Neuronal stem cell (in vitro differentiated cells): Measurements from ENCODE around the gene DHCR7.

ENCODE experiments used
- DNase-seq: peaks from one replicate; pipeline ENCODE4 v3.0.0-alpha.2; 2013; ENCODE audit warnings: low spot score
- H2AFZ ChIP-seq: one replicate; pipeline ENCODE4 v1.6.1; 2013; ENCODE audit warnings: mild to moderate bottlenecking, low read length, inconsistent platforms
- H2AK5ac ChIP-seq: 2 replicates; pipeline ENCODE4 v1.6.1; 2013; ENCODE audit warnings: low read depth, mild to moderate bottlenecking, inconsistent platforms, low read length, moderate library complexity, mixed read lengths
- H2BK120ac ChIP-seq: 2 replicates; pipeline ENCODE4 v1.6.1; 2013; ENCODE audit warnings: low read depth, mild to moderate bottlenecking, inconsistent platforms, low read length, moderate library complexity, mixed read lengths
- H2BK12ac ChIP-seq: one replicate; pipeline ENCODE4 v1.6.1; 2013; ENCODE audit warnings: low read length, inconsistent platforms
- H2BK15ac ChIP-seq: 2 replicates; pipeline ENCODE4 v1.6.1; 2013; ENCODE audit warnings: mild to moderate bottlenecking, low read length, inconsistent platforms, mixed read lengths
- H2BK5ac ChIP-seq: one replicate; pipeline ENCODE4 v1.6.1; 2013; ENCODE audit warnings: inconsistent platforms, mild to moderate bottlenecking, low read length, moderate library complexity
- H3K14ac ChIP-seq: one replicate; pipeline ENCODE4 v1.6.1; 2013; ENCODE audit warnings: low read length, inconsistent platforms
- H3K18ac ChIP-seq: 2 replicates; pipeline ENCODE4 v1.6.1; 2013; ENCODE audit warnings: low read length, inconsistent platforms
- H3K23ac ChIP-seq: 2 replicates; pipeline ENCODE4 v1.6.1; 2013; ENCODE audit warnings: low read depth, mild to moderate bottlenecking, mixed read lengths, low read length, inconsistent platforms; ENCODE audit not compliant: poor library complexity
- H3K27ac ChIP-seq: replicated peaks from 3 replicates; pipeline ENCODE4 v1.5.1; 2013; ENCODE audit warnings: low read length, inconsistent platforms
- H3K27me3 ChIP-seq, 3 experiments: 2 replicates each; pipeline ENCODE4 v1.6.1; 2013; ENCODE audit warnings: low read length in 3 of 3, mild to moderate bottlenecking in 2 of 3, inconsistent platforms in 1 of 3, low read depth in 1 of 3, mixed read lengths in 1 of 3, moderate library complexity in 1 of 3; ENCODE audit not compliant: control insufficient read depth in 3 of 3, insufficient read depth in 3 of 3
- H3K36me3 ChIP-seq, 2 donors: replicated peaks in 1 of 2; 2 replicates each; pipeline ENCODE4 v1.6.1; 2013; ENCODE audit warnings: low read length in 2 of 2; ENCODE audit not compliant: control insufficient read depth in 2 of 2, insufficient read depth in 2 of 2
- H3K4ac ChIP-seq: 2 replicates; pipeline ENCODE4 v1.6.1; 2013; ENCODE audit warnings: inconsistent platforms, mild to moderate bottlenecking, low read length, moderate library complexity
- H3K4me1 ChIP-seq, 2 donors: 1 replicate in 1 of 2; 2 replicates in 1 of 2; pipeline ENCODE4 v1.6.1; 2013; ENCODE audit warnings: low read length in 2 of 2, low read depth in 1 of 2; ENCODE audit not compliant: control insufficient read depth in 2 of 2, insufficient read depth in 1 of 2
- H3K4me2 ChIP-seq: one replicate; pipeline ENCODE4 v1.6.1; 2013; ENCODE audit warnings: mild to moderate bottlenecking, low read length, inconsistent platforms; ENCODE audit not compliant: insufficient read depth, poor library complexity, severe bottlenecking
- H3K4me3 ChIP-seq, 2 donors: 2 replicates each; pipeline ENCODE4 v1.5.1; 2013; ENCODE audit warnings: low read length in 2 of 2, mild to moderate bottlenecking in 2 of 2, inconsistent platforms in 1 of 2, moderate library complexity in 1 of 2
- H3K79me1 ChIP-seq: one replicate; pipeline ENCODE4 v1.6.1; 2013; ENCODE audit warnings: low read depth, mild to moderate bottlenecking, inconsistent platforms, low read length, moderate library complexity
- H3K9ac ChIP-seq: one replicate; pipeline ENCODE4 v1.6.1; 2013; ENCODE audit warnings: mild to moderate bottlenecking, low read depth, low read length, inconsistent platforms; ENCODE audit not compliant: poor library complexity
- H3K9me3 ChIP-seq, 2 donors: replicated peaks in 1 of 2; 2 replicates each; pipeline versions ENCODE3 to v1.6.1; 2013; ENCODE audit warnings: low read length in 2 of 2, mild to moderate bottlenecking in 2 of 2, inconsistent platforms in 1 of 2, low read depth in 1 of 2, mixed read lengths in 1 of 2, moderate library complexity in 1 of 2; ENCODE audit not compliant: control insufficient read depth in 2 of 2, insufficient read depth in 1 of 2
- H4K8ac ChIP-seq: one replicate; pipeline ENCODE4 v1.6.1; 2013; ENCODE audit warnings: low read depth, mild to moderate bottlenecking, inconsistent platforms, low read length, moderate library complexity
- H4K91ac ChIP-seq: one replicate; pipeline ENCODE4 v1.6.1; 2013; ENCODE audit warnings: low read length, low read depth, mild to moderate bottlenecking, inconsistent platforms; ENCODE audit not compliant: poor library complexity
- WGBS, 2 donors: extraction: QIAGEN DNeasy Blood & Tissue Kit; methylation state at CpG; one replicate each; pipeline ENCODE4 v1.1.7; 2013; ENCODE audit warnings: missing lambda C conversion rate in 2 of 2, mixed read lengths in 1 of 2; ENCODE audit not compliant: insufficient read length in 2 of 2, insufficient replicate concordance in 1 of 2; ENCODE audit errors: extremely low coverage in 2 of 2; 5-methylcytosine and 5-hydroxymethylcytosine counted together

DHCR7 gene

DNA sequence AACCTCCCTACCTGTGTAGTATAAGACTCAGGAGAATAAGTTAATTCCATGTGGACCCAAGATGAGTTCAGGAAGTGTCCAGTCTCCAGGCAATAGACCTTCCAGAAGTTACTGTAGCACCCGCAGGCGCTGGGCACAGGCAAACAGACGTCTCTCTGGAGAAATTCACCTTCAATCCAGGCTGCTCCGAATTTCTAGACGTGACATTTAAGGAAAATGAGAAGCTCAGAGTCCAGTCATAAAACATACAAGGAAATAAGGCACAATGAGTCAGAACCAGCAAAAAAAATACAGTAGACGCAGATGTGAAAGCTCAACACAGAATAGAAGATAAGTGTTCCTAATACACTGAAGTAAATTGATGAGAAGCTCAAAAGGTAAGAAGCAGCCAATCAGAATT is 19.0 kb upstream of the DHCR7 start:
- H3K4me2 ChIP-seq = no peak overlapping the region
- DNase-seq = no peak
- no peak overlapping the region for H3K18ac ChIP-seq
- no peak overlapping the region for H2AK5ac ChIP-seq
- no peak overlapping the region for H4K8ac ChIP-seq
- H3K36me3 ChIP-seq = peaks cover 7 to 34% of the 10 kb centered on the region in 2 donors
- H3K79me1 ChIP-seq = no peaks in the 10 kb centered on the region
- no peaks in the 10 kb centered on the region for H3K4me1 ChIP-seq
- peaks cover 2% of the 10 kb centered on the region in 2 donors for H3K9me3 ChIP-seq
- no peak overlapping the region for H2BK5ac ChIP-seq
- H2BK120ac ChIP-seq = no peak overlapping the region
- H3K9ac ChIP-seq = no peak overlapping the region
- H2AFZ ChIP-seq = no peak overlapping the region
- H3K23ac ChIP-seq = no peak overlapping the region
- H3K27me3 ChIP-seq = no peaks in the 10 kb centered on the region
- H3K4ac ChIP-seq = no peak overlapping the region
- H2BK15ac ChIP-seq = no peak overlapping the region
- no peak overlapping the region for H3K14ac ChIP-seq
- no CpG with 5 or more reads among the region's 6 CpGs for WGBS, 2 donors
- H4K91ac ChIP-seq = no peak overlapping the region
- no peak overlapping the region for H2BK12ac ChIP-seq
- no peak overlapping the region for H3K4me3 ChIP-seq
- H3K27ac ChIP-seq = no peak overlapping the region

DNA sequence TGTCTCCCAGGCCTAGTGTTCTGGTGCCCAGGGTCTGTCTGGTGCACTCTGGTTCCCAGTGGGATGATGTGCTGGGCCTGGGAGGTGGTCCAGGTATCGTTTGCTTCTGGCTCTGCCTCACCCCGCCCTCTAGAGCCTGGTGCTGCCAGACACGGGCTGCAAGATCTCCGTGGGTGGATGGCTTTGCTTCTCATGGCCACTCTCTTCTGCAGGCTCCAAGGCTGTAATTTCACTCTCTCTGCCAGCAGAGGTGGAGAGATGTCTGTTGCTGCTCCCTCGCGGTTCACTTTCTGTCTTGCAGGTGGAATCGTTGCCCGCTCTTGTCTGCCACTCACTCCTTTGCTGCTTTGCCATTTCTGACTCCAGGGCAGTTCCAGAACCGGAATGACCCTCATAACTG is 18.2 kb upstream of the DHCR7 start:
- H2AK5ac ChIP-seq = no peak overlapping the region
- no peak overlapping the region for H2BK120ac ChIP-seq
- H3K36me3 ChIP-seq = peaks cover 7 to 31% of the 10 kb centered on the region in 2 donors
- H3K14ac ChIP-seq = no peak overlapping the region
- no peak overlapping the region for H3K4me3 ChIP-seq
- H3K27me3 ChIP-seq = no peaks in the 10 kb centered on the region
- no peak overlapping the region for H2BK12ac ChIP-seq
- H3K79me1 ChIP-seq = no peaks in the 10 kb centered on the region
- H2BK15ac ChIP-seq = no peak overlapping the region
- no peak overlapping the region for H4K8ac ChIP-seq
- H2BK5ac ChIP-seq = no peak overlapping the region
- no peaks in the 10 kb centered on the region for H3K4me1 ChIP-seq
- no peak overlapping the region for H3K4ac ChIP-seq
- no peak for DNase-seq
- WGBS, 2 donors = no CpG with 5 or more reads among the region's 9 CpGs
- no peak overlapping the region for H2AFZ ChIP-seq
- peak overlapping the region; percentile 2 for H3K18ac ChIP-seq
- H3K27ac ChIP-seq = no peak overlapping the region
- peaks cover 2% of the 10 kb centered on the region in 2 donors for H3K9me3 ChIP-seq
- H3K4me2 ChIP-seq = no peak overlapping the region
- no peak overlapping the region for H3K9ac ChIP-seq
- peak overlapping the region; percentile 5 for H3K23ac ChIP-seq
- no peak overlapping the region for H4K91ac ChIP-seq

DNA sequence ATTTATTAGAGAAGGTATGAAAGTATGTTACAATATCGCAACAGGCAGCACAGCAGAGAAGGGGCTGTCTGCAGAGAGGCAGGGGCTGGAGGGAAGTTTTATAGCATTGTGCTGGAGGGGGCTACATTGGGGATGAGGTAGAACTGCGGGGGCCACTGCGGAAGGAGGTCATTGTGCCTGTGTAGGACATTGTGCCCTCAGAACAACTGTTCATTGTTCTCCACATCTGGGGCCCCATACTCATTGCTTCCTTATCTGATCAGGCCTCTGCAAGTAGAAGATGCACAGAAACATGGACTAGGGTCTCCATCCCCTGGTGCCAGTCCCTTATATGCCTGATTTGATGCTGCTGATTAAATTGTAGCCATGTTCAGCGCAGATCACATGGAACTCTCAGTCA is 16.9 kb upstream of the DHCR7 start:
- no CpG with 5 or more reads among the region's 4 CpGs for WGBS, 2 donors
- Histone ChIP-seq H3K4me1 (no peaks in the 10 kb centered on the region), H2BK120ac (no peak overlapping the region), H3K4me3 (no peak overlapping the region), H3K9ac (no peak overlapping the region), H3K23ac (no peak overlapping the region), H2BK15ac (no peak overlapping the region), H4K8ac (no peak overlapping the region), H2AFZ (no peak overlapping the region), H3K14ac (no peak overlapping the region), H3K27ac (no peak overlapping the region), H2AK5ac (no peak overlapping the region), H3K9me3 (peaks cover 2% of the 10 kb centered on the region in 2 donors), H3K4me2 (no peak overlapping the region), H3K36me3 (peaks cover 7 to 35% of the 10 kb centered on the region in 2 donors), H2BK5ac (no peak overlapping the region), H2BK12ac (no peak overlapping the region), H3K18ac (no peak overlapping the region), H3K79me1 (no peaks in the 10 kb centered on the region), H4K91ac (no peak overlapping the region), H3K4ac (no peak overlapping the region), H3K27me3 (no peaks in the 10 kb centered on the region)
- DNase-seq = no peak

DNA sequence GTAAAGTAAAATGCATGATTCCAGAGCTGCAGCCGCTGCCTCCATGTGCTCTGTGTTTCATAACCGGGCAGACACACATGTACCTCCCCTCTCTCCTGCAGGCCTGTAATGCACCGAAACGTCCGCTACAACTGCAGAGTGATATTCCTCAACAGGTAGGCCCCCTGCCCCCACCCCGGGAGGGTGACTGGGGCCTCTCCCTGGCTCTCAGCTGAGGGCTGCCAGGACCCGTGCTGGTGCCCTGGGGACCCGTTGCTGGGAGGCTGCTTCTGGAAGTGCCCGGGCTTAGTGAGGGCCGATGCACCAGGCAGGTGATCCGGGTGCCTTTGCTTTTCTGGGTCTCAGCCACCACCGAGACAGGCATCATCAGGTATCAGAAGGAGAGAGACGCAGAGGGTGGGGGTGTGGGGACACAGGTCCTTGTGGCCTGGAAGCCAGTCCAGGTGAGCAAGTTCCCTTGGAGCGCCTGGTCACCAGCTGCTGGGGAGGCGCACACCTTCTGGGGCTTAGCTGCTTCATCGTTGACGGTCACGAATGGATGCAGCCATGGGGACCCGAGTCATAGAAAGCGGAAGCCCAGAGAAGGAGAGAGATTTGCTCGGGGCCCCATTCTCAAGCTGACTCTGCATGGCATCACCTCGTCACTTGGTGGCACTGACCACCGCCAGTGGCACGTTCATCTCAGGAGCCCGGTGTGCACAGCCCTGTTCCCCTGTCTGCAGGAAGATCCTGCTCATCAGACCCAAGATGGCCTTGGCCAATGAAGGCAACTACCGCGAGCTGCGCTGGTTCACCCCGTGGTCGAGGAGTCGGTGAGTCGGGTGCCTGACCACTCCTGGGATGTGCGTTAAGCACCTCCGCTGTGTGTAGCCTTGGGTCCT is 15.4 kb upstream of the DHCR7 start:
- Histone ChIP-seq H2AFZ (no peak overlapping the region), H2BK120ac (no peak overlapping the region), H4K8ac (no peak overlapping the region), H3K23ac (peak overlapping the region; percentile 48), H3K9me3 (no peaks in the 10 kb centered on the region), H3K27me3 (no peaks in the 10 kb centered on the region), H3K18ac (no peak overlapping the region), H3K36me3 (peaks cover 16 to 49% of the 10 kb centered on the region in 2 donors), H2AK5ac (no peak overlapping the region), H3K4me2 (no peak overlapping the region), H4K91ac (no peak overlapping the region), H3K14ac (peak overlapping the region; percentile 28), H3K4me3 (no peak overlapping the region), H3K4ac (no peak overlapping the region), H3K27ac (no peak overlapping the region), H2BK5ac (no peak overlapping the region), H3K79me1 (peaks cover 2% of the 10 kb centered on the region), H3K4me1 (peaks cover 8 to 9% of the 10 kb centered on the region in 2 donors), H2BK15ac (no peak overlapping the region), H3K9ac (peak overlapping the region; percentile 60), H2BK12ac (no peak overlapping the region)
- DNase-seq = no peak
- WGBS, 2 donors = no CpG with 5 or more reads among the region's 34 CpGs
